Activated T-helper 1 cell treated with anti-CD3 and anti-CD28 coated beads, Interleukin-12 subunit alpha, Interleukin-12 subunit beta, Interleukin-2, Interleukin-4 antibody, amounts not matched to agents 30 ng/mL and 10 ng/mL and 1 ng/mL, durations not matched to agents 14 hours and 24 hours and 36 hours (primary cell): ENCODE results near the gene TIMP2. TPM values are rescaled to one million over a fixed set of nuclear protein-coding genes. Genes with fewer than 3 reads are reported as not detected.

Source experiments
- total RNA-seq: library from RNA; stranded (reverse); gene quantifications from 2 replicates; pipeline ENCODE4 v1.2.3, GENCODE V29; 2022

Gene TIMP2
- total RNA-seq, 1 donor from 2014 or later = 1.1 TPM

Other genes with a start within 250 kb of the TIMP2 start
- 147 TPM in 2 replicates for gene CYTH1, start 143.1 kb downstream of the TIMP2 start, total RNA-seq
- gene USP36, start 84.6 kb downstream of the TIMP2 start, total RNA-seq = 126 and 138 TPM in 2 replicates
- gene CEP295NL, start 22.2 kb downstream of the TIMP2 start, total RNA-seq = not detected in 2 replicates
- gene LGALS3BP, start 54.5 kb upstream of the TIMP2 start, total RNA-seq = 75.3 and 78.5 TPM in 2 replicates
- 54.7 and 57.3 TPM in 2 replicates for gene CANT1, start 84.4 kb upstream of the TIMP2 start, total RNA-seq
- not detected in 2 replicates for gene C1QTNF1, start 98.8 kb upstream of the TIMP2 start, total RNA-seq
- 46.1 and 46.6 TPM in 2 replicates for gene ENGASE, start 149.4 kb upstream of the TIMP2 start, total RNA-seq